8988T (cell line): ENCODE results near the gene PRR20G.
"Not testable (repeated sequence)": the region's sequence is repeated elsewhere in the genome, so short reads cannot be mapped to it uniquely, and the experiment has no call there.

Source experiments
- DNase-seq: peaks from one replicate; pipeline ENCODE4 v3.0.0; 2011

PRR20G gene

GRCh38 chr3:127287840-127288239 is at the start of gene PRR20G:
Gene PRR20G, minus strand, starts transcription at chr3:127288046. Its CDS starts 681 bp downstream, at chr3:127287365.
- DNase-seq, result no peak

GRCh38 chr3:127337001-127337400 is 49.2 kb upstream of the PRR20G start:
- no peak for DNase-seq

DNA sequence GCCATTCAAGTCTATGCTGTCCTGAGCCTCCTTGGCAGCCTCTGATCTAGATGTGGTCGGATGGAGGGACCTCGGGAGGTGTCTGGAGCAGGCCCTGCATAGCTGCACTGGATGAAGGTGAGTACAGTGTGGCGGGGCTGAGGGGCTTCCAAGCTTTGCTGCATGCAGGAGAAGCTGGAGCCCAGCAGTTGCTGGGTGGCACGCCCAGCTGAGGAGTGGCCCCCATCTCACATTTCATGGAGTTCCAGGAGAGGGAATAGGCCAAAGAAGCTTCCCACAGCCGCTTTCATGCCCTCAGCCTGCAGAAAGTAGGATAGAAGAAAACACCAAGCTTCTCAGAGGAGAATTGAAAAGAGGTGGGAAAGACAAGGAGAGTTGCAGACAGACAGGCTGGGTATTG is 48.3 kb upstream of the PRR20G start:
- no peak for DNase-seq

GRCh38 chr3:127330385-127330784 is 42.5 kb upstream of the PRR20G start:
- no peak for DNase-seq

DNA sequence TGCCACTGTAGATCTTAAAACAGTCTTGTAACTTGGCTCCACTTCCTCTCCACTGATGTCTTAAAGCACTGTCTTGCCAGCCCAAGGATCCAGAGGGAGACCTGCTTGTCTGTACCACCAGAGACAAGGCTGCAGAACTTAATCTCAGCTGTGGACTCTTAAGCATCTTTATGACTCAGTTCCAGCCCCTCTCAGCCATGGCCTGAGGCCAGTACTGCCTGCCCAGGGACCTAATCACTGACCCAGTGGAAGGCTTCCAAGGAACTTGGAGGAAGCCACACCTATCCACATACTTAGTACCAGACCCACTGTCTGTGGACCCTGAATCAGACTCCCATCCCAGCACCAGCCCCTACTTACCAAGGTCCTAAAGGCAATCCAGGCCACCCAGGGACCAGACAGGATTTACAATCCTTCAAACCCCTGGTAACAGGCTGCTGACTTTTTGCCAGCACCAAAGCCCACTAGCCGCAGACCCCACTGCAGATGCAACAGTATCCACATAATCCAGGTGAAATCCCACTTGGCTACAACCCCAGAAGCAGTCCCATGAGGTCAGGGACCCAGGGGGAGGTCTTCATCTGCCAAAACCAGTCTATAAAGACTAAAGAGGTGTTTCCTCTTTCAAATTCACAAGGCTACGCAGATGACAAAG is 41.9 kb upstream of the PRR20G start:
- no peak for DNase-seq

- no peak for DNase-seq
Measured at GRCh38 chr3:127328421-127328820, 40.6 kb upstream of the PRR20G start.

- DNase-seq, result no peak
Measured at GRCh38 chr3:127326341-127326740, 38.5 kb upstream of the PRR20G start.

GRCh38 chr3:127325629-127325961 is 37.7 kb upstream of the PRR20G start:
- no peak for DNase-seq

- DNase-seq, result no peak
Measured at GRCh38 chr3:127324913-127325628, 37.2 kb upstream of the PRR20G start.

DNA sequence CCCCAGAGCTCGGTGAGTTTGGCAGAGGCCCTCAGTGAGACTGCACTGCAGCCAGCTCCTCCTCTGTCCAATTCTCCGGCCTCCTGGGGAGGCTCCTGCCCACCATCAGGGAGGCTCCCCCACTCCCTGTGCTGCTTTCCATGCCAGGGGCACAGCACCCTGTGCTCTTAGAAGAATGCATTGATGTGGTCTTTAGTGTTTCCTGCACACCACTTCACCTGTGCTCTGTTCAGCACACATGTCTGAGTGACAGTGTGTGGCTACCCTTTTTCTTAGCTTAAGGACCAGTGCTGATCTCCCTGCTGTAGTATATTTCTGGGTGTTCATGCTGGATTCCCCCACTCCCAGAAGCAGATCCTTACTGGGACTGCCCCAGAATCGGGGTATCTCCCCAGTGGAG is 36.2 kb upstream of the PRR20G start:
- DNase-seq, result no peak

DNA sequence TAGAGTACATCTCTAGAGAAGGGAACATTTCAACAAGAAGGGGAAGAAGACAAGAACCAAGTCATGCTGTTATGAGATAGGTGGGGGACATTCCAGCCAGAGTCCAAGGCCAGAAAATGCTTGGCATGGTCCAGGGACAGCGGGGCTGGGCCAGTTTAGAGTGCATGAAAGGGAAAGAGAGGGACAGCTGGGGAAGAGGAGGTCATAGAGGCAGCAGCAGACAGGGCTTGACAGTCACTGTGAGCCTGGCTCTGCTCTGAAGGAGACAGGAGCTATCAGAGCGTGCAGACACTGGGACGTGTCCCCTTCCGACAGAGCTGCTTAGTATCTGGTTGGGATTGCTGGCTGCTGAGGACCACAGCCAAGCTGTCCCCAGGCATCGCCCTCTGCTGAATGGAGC is 35.7 kb upstream of the PRR20G start:
- DNase-seq, result no peak

GRCh38 chr3:127321371-127321770 is 33.5 kb upstream of the PRR20G start:
- no peak for DNase-seq

DNA sequence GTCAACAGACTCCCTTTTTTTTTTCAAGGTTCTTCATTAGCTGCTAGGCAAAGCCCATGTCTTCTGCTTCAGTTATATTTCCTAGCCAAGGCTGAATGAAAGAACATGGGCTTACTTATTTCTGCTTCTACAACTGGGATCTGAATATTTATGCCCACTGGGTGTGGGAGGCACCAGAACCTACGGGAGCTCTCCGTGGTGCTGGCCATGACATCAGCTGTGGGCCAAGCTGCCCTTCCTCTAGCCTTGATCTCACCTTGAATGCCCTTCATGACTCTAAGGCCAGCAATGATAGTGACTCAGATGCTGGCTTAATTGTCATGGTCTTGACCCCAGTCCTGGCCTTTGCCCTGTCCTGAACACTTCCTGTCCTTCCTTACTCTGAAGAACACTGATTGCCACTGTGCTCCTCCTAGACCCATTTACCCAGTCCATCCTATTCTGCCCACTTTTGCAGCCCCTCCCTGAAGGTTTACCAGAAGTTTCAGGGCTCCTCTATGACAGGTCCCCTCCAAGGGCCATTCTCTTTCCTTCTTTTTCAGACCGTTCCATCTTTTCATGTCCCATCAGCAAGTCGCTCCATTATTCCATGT is 32.8 kb upstream of the PRR20G start:
- DNase-seq, result no peak

- no peak for DNase-seq
Measured at GRCh38 chr3:127316685-127317084, 28.8 kb upstream of the PRR20G start.

- DNase-seq, result no peak
Measured at GRCh38 chr3:127312818-127313217, 25.0 kb upstream of the PRR20G start.

- not testable (repeated sequence) for DNase-seq
Measured at GRCh38 chr3:127308821-127309220, 21.0 kb upstream of the PRR20G start.

- no peak for DNase-seq
Measured at GRCh38 chr3:127307916-127308315, 20.1 kb upstream of the PRR20G start.

- no peak for DNase-seq
Measured at GRCh38 chr3:127307112-127307835, 19.4 kb upstream of the PRR20G start.

GRCh38 chr3:127306361-127307111 is 18.7 kb upstream of the PRR20G start:
- DNase-seq, result no peak

DNA sequence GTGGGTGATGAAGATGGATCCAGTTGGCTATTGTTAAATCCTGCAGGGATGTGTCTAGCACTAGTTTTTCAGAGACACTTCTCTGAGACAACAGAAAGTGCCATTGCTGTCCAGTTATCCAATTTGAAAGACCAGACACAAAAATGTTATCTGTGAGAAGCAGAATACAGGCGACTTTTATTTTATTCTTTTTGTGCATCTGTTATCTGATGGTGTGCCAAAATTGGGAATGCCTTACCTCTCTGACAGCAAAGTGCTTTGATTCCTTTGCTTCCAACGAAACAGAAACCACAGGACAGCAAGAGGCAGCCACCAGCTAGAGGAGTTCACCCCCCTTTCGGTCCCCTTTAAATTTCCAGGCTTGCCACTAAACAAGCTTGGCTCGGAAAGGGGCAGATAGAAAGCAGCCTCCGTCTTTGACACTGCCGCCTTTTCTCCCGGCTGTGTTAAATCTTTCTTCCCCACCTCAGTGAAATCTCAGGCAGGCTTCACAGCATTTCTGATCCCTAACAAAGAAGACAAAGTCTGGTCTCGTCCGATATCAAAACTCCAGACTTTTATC is 17.7 kb upstream of the PRR20G start:
- DNase-seq, result no peak

- DNase-seq, result peak; percentile 66
Measured at GRCh38 chr3:127304121-127304744, 16.4 kb upstream of the PRR20G start.

DNA sequence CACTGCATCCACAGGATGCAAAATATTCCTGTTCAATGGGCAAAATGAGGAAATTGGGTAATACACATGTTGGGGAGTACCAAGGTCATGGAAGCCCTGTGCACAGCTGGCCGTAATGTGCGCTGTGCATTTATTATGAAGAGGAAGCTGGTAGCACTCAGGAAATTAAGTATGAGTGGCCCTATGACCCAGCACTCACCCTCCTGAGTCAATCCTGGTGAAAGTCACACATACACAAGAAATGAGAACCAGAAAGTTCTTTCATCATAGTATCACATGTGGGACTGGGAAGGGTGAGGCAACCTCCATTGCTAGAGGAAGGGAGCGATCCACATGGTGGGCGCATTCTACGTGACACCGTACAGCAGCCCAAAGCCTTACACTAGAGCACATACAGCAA is 11.4 kb upstream of the PRR20G start:
- no peak for DNase-seq
